Keratinocyte (primary cell): ENCODE measurements around the gene TYW1B.
"Not testable (repeated sequence)": the region's sequence is repeated elsewhere in the genome, so short reads cannot be mapped to it uniquely, and the experiment has no call there.

Source experiments
- CTCF ChIP-seq, 3 experiments: IDR thresholded peaks in 1 of 3; conservative IDR thresholded peaks in 1 of 3; optimal IDR thresholded peaks in 1 of 3; 2 replicates in 2 of 3; 3 replicates in 1 of 3; pipeline versions ENCODE3 to v1.5.1; 2011; ENCODE audit warnings: low read length in 3 of 3, mild to moderate bottlenecking in 3 of 3, moderate library complexity in 2 of 3, control low read depth in 1 of 3, inconsistent platforms in 1 of 3; ENCODE audit not compliant: insufficient read depth in 2 of 3; ENCODE audit errors: extremely low read depth in 1 of 3
- EZH2 ChIP-seq: IDR thresholded peaks from one replicate; pipeline ENCODE4 v1.6.1; 2012; ENCODE audit warnings: inconsistent platforms, mild to moderate bottlenecking, low read length, moderate library complexity

GRCh38 chr7:72697066-72697465 lies 130.9 kb downstream of the TYW1B start:
- TF ChIP-seq CTCF (optimal IDR thresholded peaks at IDR 0.05 in 1 of 3, IDR thresholded peaks at IDR 0.05 in 1 of 3, conservative IDR thresholded peaks at IDR 0.05 in 1 of 3; ENCODE audit: extremely low read depth in 1 of 3, insufficient read depth in 2 of 3, low read length in 3 of 3); EZH2: not testable (repeated sequence)
